Upper lobe of right lung (tissue), 1 donor: ENCODE measurements around the gene PGBD5. TPM values are rescaled to one million over a fixed set of nuclear protein-coding genes. Genes with fewer than 3 reads are reported as not detected.

Experiments
- ATAC-seq: fragments of 200-7000 bp; cut with Tn5 transposase; one replicate; pipeline ENCODE4 v1.9.1; 2020; ENCODE audit warnings: mild to moderate bottlenecking, moderate library complexity
- DNase-seq: peaks from one replicate; pipeline ENCODE4 v3.0.0-alpha.2; 2020
- H3K27ac ChIP-seq: fragments of 200-600 bp; one replicate; pipeline ENCODE4 v1.8.0; 2022
- H3K27me3 ChIP-seq: fragments of 200-600 bp; one replicate; pipeline ENCODE4 v1.8.0; 2022; ENCODE audit warnings: mild to moderate bottlenecking
- H3K36me3 ChIP-seq: fragments of 200-600 bp; one replicate; pipeline ENCODE4 v1.8.0; 2022
- H3K4me1 ChIP-seq: fragments of 200-600 bp; one replicate; pipeline ENCODE4 v1.8.0; 2022
- H3K4me3 ChIP-seq: fragments of 200-600 bp; one replicate; pipeline ENCODE4 v1.8.0; 2022; ENCODE audit warnings: mild to moderate bottlenecking
- H3K9me3 ChIP-seq: fragments of 200-600 bp; one replicate; pipeline ENCODE4 v1.8.0; 2022
- intact Hi-C: fragments of 100-400 bp; cut with DNase I; formaldehyde crosslinking; loops from one replicate; pipeline ENCODE4 v1.11.0; 2022
- total RNA-seq: library from RNA; stranded (reverse); fragmentation: NEBNext Ultra II Directional; extraction: Animal tissue kit (Norgen Biotek cat#: 25700); gene quantifications from one replicate; pipeline ENCODE4 v1.2.1, GENCODE V29; 2021
- TF ChIP-seq, protein P1 (sequence below): fragments of 200-600 bp; IDR thresholded peaks from one replicate; pipeline ENCODE4 v1.8.0; 2022; ENCODE audit warnings: antibody characterized with exemption
- donor health status: DM: no; HTN: yes; CAD: no; lungs with severe emphysema.

PGBD5 gene
- total RNA-seq, 1 donor from 2014 or later, result 5.1 TPM

DNA sequence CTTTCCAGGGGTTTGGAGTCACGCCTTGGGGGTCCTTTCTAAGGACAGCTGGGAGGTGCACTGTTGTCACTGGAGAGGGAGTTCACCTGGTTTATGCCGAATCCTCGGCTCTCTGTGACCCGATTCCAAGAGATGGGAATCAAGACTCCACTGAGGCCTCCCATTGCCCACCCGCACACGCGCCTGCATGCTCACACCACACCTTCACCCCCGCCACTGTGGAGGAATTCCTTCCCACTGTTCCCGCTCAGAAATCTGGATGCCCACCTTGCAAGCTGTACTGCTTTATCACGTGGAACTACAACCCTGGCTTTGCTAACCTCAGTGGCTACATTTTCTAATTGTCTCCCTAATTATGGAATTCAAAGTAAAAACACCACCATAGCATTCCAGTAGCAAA, 29.2 kb downstream of the PGBD5 start:
- Histone ChIP-seq H3K9me3 (no peaks in the 10 kb centered on the region), H3K27me3 (no peaks in the 10 kb centered on the region)

DNA sequence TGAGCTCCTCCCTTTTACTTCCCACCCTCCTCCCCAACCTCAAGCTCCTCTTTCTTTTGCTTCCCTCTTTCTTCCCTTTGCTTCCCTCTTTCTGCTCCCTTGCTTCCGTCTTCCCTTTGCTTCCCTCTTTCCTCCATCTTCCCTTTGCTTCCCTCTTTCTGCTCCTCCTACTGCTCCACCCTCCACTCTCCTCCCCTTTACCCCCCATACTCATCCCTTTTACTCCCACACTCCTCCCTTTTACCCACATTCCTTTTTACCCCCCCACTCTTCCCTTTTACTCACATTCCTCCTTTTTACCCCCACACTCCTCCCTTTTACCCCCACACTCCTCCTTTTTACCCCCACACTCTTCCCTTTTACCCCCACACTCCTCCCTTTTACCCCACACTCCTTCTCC, 30.2 kb downstream of the PGBD5 start:
- H3K4me1 ChIP-seq, result no peaks in the 10 kb centered on the region
- intact Hi-C loops, result no loop called here
- H3K36me3 ChIP-seq, result no peaks in the 10 kb centered on the region
- H3K9me3 ChIP-seq, result no peaks in the 10 kb centered on the region
- no peak for DNase-seq
- no peak for ATAC-seq
- no peak overlapping the region for H3K4me3 ChIP-seq
- TF ChIP-seq, protein P1, sequence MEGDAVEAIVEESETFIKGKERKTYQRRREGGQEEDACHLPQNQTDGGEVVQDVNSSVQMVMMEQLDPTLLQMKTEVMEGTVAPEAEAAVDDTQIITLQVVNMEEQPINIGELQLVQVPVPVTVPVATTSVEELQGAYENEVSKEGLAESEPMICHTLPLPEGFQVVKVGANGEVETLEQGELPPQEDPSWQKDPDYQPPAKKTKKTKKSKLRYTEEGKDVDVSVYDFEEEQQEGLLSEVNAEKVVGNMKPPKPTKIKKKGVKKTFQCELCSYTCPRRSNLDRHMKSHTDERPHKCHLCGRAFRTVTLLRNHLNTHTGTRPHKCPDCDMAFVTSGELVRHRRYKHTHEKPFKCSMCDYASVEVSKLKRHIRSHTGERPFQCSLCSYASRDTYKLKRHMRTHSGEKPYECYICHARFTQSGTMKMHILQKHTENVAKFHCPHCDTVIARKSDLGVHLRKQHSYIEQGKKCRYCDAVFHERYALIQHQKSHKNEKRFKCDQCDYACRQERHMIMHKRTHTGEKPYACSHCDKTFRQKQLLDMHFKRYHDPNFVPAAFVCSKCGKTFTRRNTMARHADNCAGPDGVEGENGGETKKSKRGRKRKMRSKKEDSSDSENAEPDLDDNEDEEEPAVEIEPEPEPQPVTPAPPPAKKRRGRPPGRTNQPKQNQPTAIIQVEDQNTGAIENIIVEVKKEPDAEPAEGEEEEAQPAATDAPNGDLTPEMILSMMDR, result no peak
- H3K27me3 ChIP-seq, result no peaks in the 10 kb centered on the region
- H3K27ac ChIP-seq, result no peak overlapping the region

More for the DNA sequence above, 29.2 kb downstream of the PGBD5 start:
- Histone ChIP-seq H3K36me3 (no peaks in the 10 kb centered on the region), H3K4me1 (no peaks in the 10 kb centered on the region), H3K4me3 (no peak overlapping the region), H3K27ac (no peak overlapping the region)
- no peak for ATAC-seq
- TF ChIP-seq, protein P1, result no peak
- DNase-seq, result no peak
- intact Hi-C loops, result no loop called here

DNA sequence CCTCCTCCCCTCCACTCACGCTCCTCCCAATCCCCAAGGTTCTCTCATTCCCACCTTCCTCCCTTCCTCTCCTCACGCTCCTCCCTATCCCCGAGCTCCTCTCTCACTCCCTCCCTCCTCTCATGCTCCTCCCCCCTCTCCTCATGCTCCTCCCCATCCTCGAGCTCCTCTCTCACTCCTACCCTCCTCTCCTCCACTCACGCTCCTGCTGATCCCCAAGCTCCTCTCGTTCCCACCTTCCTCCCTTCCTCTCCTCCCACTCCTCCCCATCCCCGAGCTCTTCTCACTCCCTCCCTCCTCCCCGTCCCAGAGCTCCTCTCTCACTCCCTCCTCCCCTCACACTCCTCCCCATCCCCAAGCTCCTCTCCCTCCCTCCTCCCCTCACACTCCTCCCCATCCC, 31.4 kb downstream of the PGBD5 start:
- intact Hi-C loops, result no loop called here
- Histone ChIP-seq H3K27me3 (no peaks in the 10 kb centered on the region), H3K36me3 (no peaks in the 10 kb centered on the region), H3K4me1 (no peaks in the 10 kb centered on the region), H3K4me3 (no peak overlapping the region), H3K27ac (no peak overlapping the region), H3K9me3 (no peaks in the 10 kb centered on the region)
- DNase-seq (no peak), ATAC-seq (no peak)
- TF ChIP-seq, protein P1, result no peak

DNA sequence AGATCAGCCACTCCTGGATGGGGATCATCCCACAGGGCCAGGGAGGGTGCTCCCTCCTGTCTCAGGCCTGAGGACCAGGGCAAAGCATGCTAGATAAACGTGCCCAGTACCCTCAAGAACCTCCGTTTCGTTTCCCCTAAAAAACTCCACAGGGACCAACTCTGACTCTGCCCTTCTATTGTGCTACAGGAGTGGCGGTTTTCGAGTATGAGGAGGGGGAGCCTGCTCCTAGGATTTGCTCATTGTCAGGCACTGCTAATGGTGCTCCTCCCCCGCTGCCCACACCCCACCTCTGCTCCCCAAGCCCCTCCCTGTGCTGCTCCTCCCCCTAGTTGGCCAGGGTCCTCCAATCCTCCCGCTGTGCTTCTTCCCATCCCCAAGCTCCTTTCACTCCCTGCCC, 32.0 kb downstream of the PGBD5 start:
- ATAC-seq, result no peak
- intact Hi-C loops, result no loop called here

DNA sequence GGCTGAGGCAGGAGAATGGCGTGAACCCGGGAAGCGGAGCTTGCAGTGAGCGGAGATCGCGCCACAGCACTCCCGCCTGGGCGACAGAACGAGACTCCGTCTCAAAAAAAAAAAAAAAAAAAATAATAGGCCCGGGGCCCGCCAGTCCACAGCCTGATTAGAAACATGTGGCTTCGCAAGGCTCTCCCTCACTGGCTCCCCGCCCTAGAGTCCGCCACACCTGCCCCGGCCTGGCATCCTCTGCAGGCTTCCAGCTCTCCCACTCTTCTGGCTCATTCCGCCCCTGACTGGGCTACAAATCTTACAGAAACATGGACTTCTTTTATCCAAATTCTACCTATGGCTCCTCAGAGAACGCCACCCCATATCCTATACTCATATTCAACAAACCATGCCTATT, 32.4 kb downstream of the PGBD5 start:
- H3K9me3 ChIP-seq, result no peaks in the 10 kb centered on the region
- DNase-seq (no peak), ATAC-seq (no peak)
- H3K27ac ChIP-seq, result no peak overlapping the region
- no peaks in the 10 kb centered on the region for H3K4me1 ChIP-seq
- TF ChIP-seq, protein P1, result no peak
- no peaks in the 10 kb centered on the region for H3K36me3 ChIP-seq
- no peak overlapping the region for H3K4me3 ChIP-seq
- H3K27me3 ChIP-seq, result no peaks in the 10 kb centered on the region
- intact Hi-C loops, result no loop called here

More for the DNA sequence above, 32.0 kb downstream of the PGBD5 start:
- H3K27ac ChIP-seq, result no peak overlapping the region
- no peak for DNase-seq
- no peaks in the 10 kb centered on the region for H3K9me3 ChIP-seq
- H3K4me3 ChIP-seq, result no peak overlapping the region
- no peaks in the 10 kb centered on the region for H3K36me3 ChIP-seq
- no peaks in the 10 kb centered on the region for H3K4me1 ChIP-seq
- H3K27me3 ChIP-seq, result no peaks in the 10 kb centered on the region
- TF ChIP-seq, protein P1, result no peak

DNA sequence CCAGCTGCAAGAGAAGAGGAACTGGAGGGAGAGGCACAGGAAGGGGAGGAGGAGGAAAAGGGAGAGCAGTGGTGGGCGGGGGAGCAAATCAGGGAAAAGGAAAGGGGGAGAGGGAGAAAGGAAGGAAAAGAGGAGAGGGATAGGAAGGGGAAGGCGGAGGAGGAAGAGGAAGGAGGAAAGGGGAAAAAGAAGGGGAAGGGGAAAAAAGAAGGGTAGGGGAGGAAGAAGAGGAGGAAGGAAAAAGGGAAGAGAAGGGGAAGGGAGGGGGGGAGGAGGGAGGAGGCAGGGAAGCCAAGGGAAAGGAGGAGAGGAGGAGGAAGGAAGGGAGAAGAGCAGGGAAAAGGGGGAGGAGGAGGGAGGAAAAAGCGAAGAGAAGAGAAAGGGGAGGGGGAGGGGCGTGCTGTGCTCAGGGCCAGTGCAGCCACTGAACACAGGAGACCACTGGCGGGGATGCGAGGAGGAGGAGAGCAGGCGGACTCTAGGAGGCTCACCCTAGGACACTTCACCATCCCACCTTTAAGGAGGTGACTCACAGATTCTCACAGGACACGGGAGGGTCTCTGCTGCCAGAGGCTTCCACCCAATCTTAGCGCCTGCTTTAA, 33.1 kb downstream of the PGBD5 start:
- H3K4me1 ChIP-seq, result no peaks in the 10 kb centered on the region
- ATAC-seq (no peak), DNase-seq (no peak)
- H3K27me3 ChIP-seq, result no peaks in the 10 kb centered on the region
- no peaks in the 10 kb centered on the region for H3K36me3 ChIP-seq
- no peaks in the 10 kb centered on the region for H3K9me3 ChIP-seq
- no peak overlapping the region for H3K27ac ChIP-seq
- intact Hi-C loops, result no loop called here
- H3K4me3 ChIP-seq, result no peak overlapping the region
- TF ChIP-seq, protein P1, result no peak
